Measurements from ENCODE around the gene C17orf114.

- TF ChIP-seq CTCF (IDR thresholded peaks at IDR 0.05) (no peak), POLR2AphosphoS5 (IDR thresholded peaks at IDR 0.05; ENCODE audit: insufficient read depth in 1 of 2, low read depth in 1 of 2) (no peak), POLR2A (IDR thresholded peaks at IDR 0.05) (no peak)
These were observed 11.4 kb downstream of the C17orf114 start for GRCh38 chr17:4790705-4791088.
